ENCODE data around the gene PRKX.
"Not testable (repeated sequence)": the region's sequence is repeated elsewhere in the genome, so short reads cannot be mapped to it uniquely, and the experiment has no call there.

DNA sequence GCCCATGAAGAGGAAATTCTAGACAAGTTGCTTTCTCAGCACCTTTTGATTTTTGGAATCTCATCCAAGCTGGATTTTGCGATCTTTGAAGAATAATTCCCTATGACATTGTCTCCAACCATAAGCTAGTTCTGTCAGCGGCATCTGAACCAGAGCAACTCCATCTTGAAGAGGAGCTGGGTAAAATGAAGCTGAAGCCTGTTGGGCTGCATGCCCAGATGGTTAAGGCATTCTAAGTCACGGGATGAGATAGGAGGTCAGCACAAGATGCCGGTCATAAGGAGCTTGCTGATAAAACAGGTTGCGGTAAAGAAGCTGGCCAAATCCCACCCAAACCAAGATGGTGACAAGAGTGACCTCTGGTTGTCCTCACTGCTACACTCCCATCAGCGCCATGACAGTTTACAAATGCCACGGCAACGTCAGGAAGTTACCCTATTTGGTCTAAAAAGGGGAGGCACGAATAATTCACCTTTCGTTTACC lies 12.0 kb downstream of the PRKX start:
- TF ChIP-seq SETDB1 (IDR thresholded peaks at IDR 0.05; ENCODE audit: insufficient read length, low read length); ZNF223 (tag by site-specific recombination; IDR thresholded peaks at IDR 0.05); CTCF (tag by site-specific recombination; IDR thresholded peaks at IDR 0.05); ZNF521 (tag by site-specific recombination; IDR thresholded peaks at IDR 0.05); ZNF549 (tag by site-specific recombination; IDR thresholded peaks at IDR 0.05); YY1 (tag by site-specific recombination; IDR thresholded peaks at IDR 0.05); ZBTB17 (tag by site-specific recombination; IDR thresholded peaks at IDR 0.05): not testable (repeated sequence)
- TF ChIP-seq, protein P1, sequence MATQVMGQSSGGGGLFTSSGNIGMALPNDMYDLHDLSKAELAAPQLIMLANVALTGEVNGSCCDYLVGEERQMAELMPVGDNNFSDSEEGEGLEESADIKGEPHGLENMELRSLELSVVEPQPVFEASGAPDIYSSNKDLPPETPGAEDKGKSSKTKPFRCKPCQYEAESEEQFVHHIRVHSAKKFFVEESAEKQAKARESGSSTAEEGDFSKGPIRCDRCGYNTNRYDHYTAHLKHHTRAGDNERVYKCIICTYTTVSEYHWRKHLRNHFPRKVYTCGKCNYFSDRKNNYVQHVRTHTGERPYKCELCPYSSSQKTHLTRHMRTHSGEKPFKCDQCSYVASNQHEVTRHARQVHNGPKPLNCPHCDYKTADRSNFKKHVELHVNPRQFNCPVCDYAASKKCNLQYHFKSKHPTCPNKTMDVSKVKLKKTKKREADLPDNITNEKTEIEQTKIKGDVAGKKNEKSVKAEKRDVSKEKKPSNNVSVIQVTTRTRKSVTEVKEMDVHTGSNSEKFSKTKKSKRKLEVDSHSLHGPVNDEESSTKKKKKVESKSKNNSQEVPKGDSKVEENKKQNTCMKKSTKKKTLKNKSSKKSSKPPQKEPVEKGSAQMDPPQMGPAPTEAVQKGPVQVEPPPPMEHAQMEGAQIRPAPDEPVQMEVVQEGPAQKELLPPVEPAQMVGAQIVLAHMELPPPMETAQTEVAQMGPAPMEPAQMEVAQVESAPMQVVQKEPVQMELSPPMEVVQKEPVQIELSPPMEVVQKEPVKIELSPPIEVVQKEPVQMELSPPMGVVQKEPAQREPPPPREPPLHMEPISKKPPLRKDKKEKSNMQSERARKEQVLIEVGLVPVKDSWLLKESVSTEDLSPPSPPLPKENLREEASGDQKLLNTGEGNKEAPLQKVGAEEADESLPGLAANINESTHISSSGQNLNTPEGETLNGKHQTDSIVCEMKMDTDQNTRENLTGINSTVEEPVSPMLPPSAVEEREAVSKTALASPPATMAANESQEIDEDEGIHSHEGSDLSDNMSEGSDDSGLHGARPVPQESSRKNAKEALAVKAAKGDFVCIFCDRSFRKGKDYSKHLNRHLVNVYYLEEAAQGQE (tag by site-specific recombination; IDR thresholded peaks at IDR 0.05): not testable (repeated sequence)
